Mesenchymal stem cell (in vitro differentiated cells and primary cell): ENCODE data around the gene MPPED2.

Experiments used
- DNase-seq: peaks from one replicate; pipeline ENCODE4 v3.0.0-alpha.2; 2013
- H2AFZ ChIP-seq: one replicate; pipeline ENCODE4 v1.6.1; 2013; ENCODE audit warnings: low read depth, mild to moderate bottlenecking, control low read depth, inconsistent platforms, low read length, moderate library complexity
- H2AK5ac ChIP-seq: 2 replicates; pipeline ENCODE4 v1.6.1; 2013; ENCODE audit warnings: low read length, moderate library complexity, mild to moderate bottlenecking, inconsistent platforms; ENCODE audit not compliant: severe bottlenecking
- H2BK120ac ChIP-seq: one replicate; pipeline ENCODE4 v1.6.1; 2013; ENCODE audit warnings: low read depth, mild to moderate bottlenecking, inconsistent platforms, low read length, moderate library complexity
- H2BK12ac ChIP-seq, 2 experiments: one replicate each; pipeline ENCODE4 v1.6.1; 2013; ENCODE audit warnings: inconsistent platforms in 2 of 2, low read length in 2 of 2, mild to moderate bottlenecking in 2 of 2, moderate library complexity in 2 of 2, control low read depth in 1 of 2
- H2BK15ac ChIP-seq: one replicate; pipeline ENCODE4 v1.6.1; 2013; ENCODE audit warnings: mild to moderate bottlenecking, low read depth, inconsistent platforms; ENCODE audit not compliant: poor library complexity, severe bottlenecking
- H2BK5ac ChIP-seq: 2 replicates; pipeline ENCODE4 v1.6.1; 2013; ENCODE audit warnings: low read depth, mild to moderate bottlenecking, low read length, control low read depth, inconsistent platforms; ENCODE audit not compliant: poor library complexity, severe bottlenecking
- H3K14ac ChIP-seq, 2 experiments: one replicate each; pipeline ENCODE4 v1.6.1; 2013; ENCODE audit warnings: inconsistent platforms in 2 of 2, low read length in 2 of 2, control low read depth in 1 of 2, mild to moderate bottlenecking in 1 of 2, moderate library complexity in 1 of 2
- H3K18ac ChIP-seq, 2 experiments: one replicate each; pipeline ENCODE4 v1.6.1; 2013; ENCODE audit warnings: inconsistent platforms in 2 of 2, low read length in 2 of 2, control low read depth in 1 of 2, low read depth in 1 of 2, mild to moderate bottlenecking in 1 of 2
- H3K23ac ChIP-seq, 2 experiments: one replicate each; pipeline ENCODE4 v1.6.1; 2013; ENCODE audit warnings: inconsistent platforms in 2 of 2, low read length in 2 of 2, mild to moderate bottlenecking in 2 of 2, moderate library complexity in 2 of 2, control low read depth in 1 of 2
- H3K27ac ChIP-seq: 2 replicates; pipeline ENCODE4 v1.5.1; 2013; ENCODE audit warnings: mild to moderate bottlenecking, moderate library complexity, low read length, control low read depth, inconsistent platforms; ENCODE audit not compliant: poor library complexity, severe bottlenecking
- H3K27me3 ChIP-seq, 2 experiments: 2 replicates each; pipeline versions ENCODE4 v1.6.1 to v1.7.0; 2013; ENCODE audit warnings: low read length in 2 of 2, mild to moderate bottlenecking in 2 of 2, moderate library complexity in 2 of 2, control low read depth in 1 of 2, inconsistent platforms in 1 of 2; ENCODE audit not compliant: control insufficient read depth in 1 of 2, insufficient read depth in 1 of 2
- H3K36me3 ChIP-seq, 2 experiments: 2 replicates each; pipeline versions ENCODE4 v1.6.1 to v1.7.0; 2013; ENCODE audit warnings: low read length in 2 of 2, control low read depth in 1 of 2, inconsistent platforms in 1 of 2, low read depth in 1 of 2, mild to moderate bottlenecking in 1 of 2; ENCODE audit not compliant: insufficient read depth in 2 of 2, control insufficient read depth in 1 of 2
- H3K4ac ChIP-seq, 2 experiments: one replicate each; pipeline ENCODE4 v1.6.1; 2013; ENCODE audit warnings: inconsistent platforms in 2 of 2, low read length in 2 of 2, mild to moderate bottlenecking in 2 of 2, moderate library complexity in 2 of 2, control low read depth in 1 of 2, low read depth in 1 of 2
- H3K4me1 ChIP-seq: 2 replicates; pipeline ENCODE4 v1.6.1; 2013; ENCODE audit warnings: low read depth, low read length, control low read depth; ENCODE audit not compliant: control insufficient read depth, insufficient read depth
- H3K4me2 ChIP-seq: 2 replicates; pipeline ENCODE4 v1.6.1; 2013; ENCODE audit warnings: low read length, mild to moderate bottlenecking, inconsistent platforms; ENCODE audit not compliant: poor library complexity, severe bottlenecking
- H3K4me3 ChIP-seq, 2 experiments: 2 replicates each; pipeline versions ENCODE4 v1.5.1 to v1.7.0; 2013; ENCODE audit warnings: low read length in 2 of 2, mild to moderate bottlenecking in 2 of 2, control low read depth in 1 of 2, low read depth in 1 of 2; ENCODE audit not compliant: insufficient read depth in 1 of 2
- H3K79me1 ChIP-seq: replicated peaks from 2 replicates; pipeline ENCODE4 v1.6.1; 2013; ENCODE audit warnings: mild to moderate bottlenecking, control low read depth, low read length, inconsistent platforms; ENCODE audit not compliant: poor library complexity, severe bottlenecking
- H3K9ac ChIP-seq: 2 replicates; pipeline ENCODE4 v1.7.0; 2013; ENCODE audit warnings: mild to moderate bottlenecking, low read length, moderate library complexity
- H3K9me3 ChIP-seq: 2 replicates; pipeline ENCODE4 v1.7.0; 2013; ENCODE audit warnings: mild to moderate bottlenecking, low read length; ENCODE audit not compliant: control insufficient read depth
- H4K8ac ChIP-seq: one replicate; pipeline ENCODE4 v1.6.1; 2013; ENCODE audit warnings: inconsistent platforms, mild to moderate bottlenecking, low read length, moderate library complexity
- H4K91ac ChIP-seq: one replicate; pipeline ENCODE4 v1.6.1; 2013; ENCODE audit warnings: mild to moderate bottlenecking, low read length, inconsistent platforms
- WGBS: methylation state at CpG from one replicate; pipeline ENCODE4 v1.1.7; 2013; ENCODE audit warnings: mixed read lengths; 5-methylcytosine and 5-hydroxymethylcytosine counted together

MPPED2 gene

DNA sequence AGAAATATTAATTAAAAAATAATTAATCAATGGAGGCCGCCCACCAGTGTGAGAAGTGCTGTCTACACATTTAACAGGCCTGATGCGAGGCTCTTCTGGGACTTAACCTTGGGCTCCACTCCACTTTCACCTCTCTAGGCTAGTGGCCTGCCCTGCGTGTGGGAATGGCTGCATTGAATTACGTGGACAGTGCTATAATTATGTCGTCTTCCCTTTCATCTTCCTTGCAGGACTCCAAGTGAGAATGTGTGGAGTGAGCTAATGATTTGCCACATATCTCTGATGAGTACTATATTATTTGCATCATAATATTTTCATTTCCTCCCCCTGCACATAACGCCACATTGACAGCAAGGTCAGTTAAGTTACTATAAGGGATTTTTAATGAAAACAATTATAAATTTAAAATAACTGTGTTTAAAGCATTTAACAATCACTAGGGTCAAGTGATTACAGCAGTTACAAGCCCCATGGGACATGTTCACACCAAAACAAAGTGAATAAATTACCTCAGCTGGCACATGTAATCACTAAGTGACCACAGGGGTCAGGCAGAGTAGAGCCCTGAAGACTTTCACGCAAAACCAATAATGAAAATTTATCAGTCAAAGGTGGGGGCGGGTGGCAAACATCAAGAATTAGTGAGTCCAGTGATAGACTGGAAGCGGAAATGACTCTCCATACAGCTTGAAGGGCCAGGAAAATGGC lies 63.5 kb downstream of the MPPED2 start:
- WGBS: 79% methylated on average over 8 of the region's 9 CpGs
- H2BK12ac ChIP-seq: no peak overlapping the region
- H3K9me3 ChIP-seq: no peaks in the 10 kb centered on the region
- no peak overlapping the region for H3K14ac ChIP-seq
- H3K23ac ChIP-seq: no peak overlapping the region
- H2AFZ ChIP-seq: no peak overlapping the region
- no peak overlapping the region for H3K4ac ChIP-seq
- no peaks in the 10 kb centered on the region for H3K4me1 ChIP-seq
- H3K36me3 ChIP-seq: no peaks in the 10 kb centered on the region
- H3K27ac ChIP-seq: no peak overlapping the region
- H4K8ac ChIP-seq: no peak overlapping the region
- H2BK5ac ChIP-seq: no peak overlapping the region
- H4K91ac ChIP-seq: no peak overlapping the region
- no peak overlapping the region for H3K18ac ChIP-seq
- H3K27me3 ChIP-seq: no peaks in the 10 kb centered on the region
- no peaks in the 10 kb centered on the region for H3K79me1 ChIP-seq
- no peak overlapping the region for H2BK15ac ChIP-seq
- H2BK120ac ChIP-seq: no peak overlapping the region
- no peak overlapping the region for H2AK5ac ChIP-seq
- no peak overlapping the region for H3K4me3 ChIP-seq
- H3K4me2 ChIP-seq: no peak overlapping the region
- DNase-seq: no peak
- H3K9ac ChIP-seq: no peak overlapping the region

DNA sequence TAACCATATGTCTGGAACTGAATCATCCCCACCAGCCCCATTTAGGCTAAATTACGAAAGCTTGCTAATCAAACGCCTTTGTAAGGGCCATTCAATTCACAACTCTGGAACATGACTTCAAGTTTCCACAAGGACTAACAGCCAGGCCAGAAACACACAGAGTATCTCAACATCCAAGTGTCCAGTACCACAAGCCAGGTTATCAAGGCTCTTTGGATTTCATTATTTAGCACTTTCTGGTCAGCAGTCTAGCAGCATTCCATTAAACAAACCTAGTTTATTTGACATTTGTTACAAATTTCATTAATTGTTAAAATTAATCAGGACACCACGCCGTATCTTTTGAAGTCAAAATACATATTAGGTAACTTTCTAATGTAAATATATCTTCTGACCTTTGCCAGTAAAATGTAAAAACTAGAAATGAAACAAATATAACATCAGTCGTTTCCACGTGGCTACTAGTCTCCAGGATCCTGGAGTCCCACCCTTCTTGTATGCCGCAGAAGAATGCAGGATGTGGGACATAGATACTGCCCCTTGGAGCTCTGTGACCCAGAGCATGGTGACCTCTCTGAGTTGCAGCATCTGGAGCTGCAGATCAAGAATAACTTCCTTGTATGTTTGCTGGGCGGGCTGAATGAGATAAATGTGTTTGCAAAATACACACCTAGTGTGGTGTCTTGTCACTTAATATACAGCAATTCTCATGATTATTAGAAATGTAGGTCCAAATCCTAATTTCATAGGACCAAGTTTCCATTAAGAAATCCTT lies 64.7 kb downstream of the MPPED2 start:
- no peak overlapping the region for H2BK5ac ChIP-seq

DNA sequence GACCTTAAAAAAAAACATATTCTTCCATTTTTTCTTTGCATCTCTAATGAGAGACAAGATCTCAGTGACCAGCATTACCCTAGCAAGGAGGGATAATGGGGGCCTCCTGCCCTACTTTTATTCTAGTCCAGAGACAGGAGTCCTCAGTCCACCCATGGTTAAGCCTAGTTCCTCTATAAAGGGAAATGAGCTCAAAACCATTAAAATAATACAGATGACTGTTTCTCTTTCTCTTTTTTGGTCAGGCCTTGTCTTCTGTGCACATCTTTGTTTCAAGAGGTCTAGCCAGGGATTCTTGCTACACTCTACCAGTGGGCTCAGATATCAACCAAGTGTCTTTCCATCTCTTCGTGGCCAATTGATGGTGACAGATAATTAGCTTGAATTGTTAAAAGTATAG lies 73.1 kb downstream of the MPPED2 start:
- Histone ChIP-seq H3K36me3 (no peaks in the 10 kb centered on the region), H3K14ac (no peak overlapping the region), H2BK120ac (no peak overlapping the region), H3K4ac (no peak overlapping the region), H3K4me2 (no peak overlapping the region), H2AFZ (no peak overlapping the region), H3K27me3 (no peaks in the 10 kb centered on the region), H2BK12ac (no peak overlapping the region), H3K23ac (no peak overlapping the region), H2AK5ac (no peak overlapping the region), H4K91ac (no peak overlapping the region), H3K9ac (no peak overlapping the region), H4K8ac (no peak overlapping the region), H2BK5ac (no peak overlapping the region), H3K79me1 (no peaks in the 10 kb centered on the region), H3K18ac (no peak overlapping the region), H3K27ac (no peak overlapping the region), H3K4me3 (no peak overlapping the region), H3K4me1 (no peaks in the 10 kb centered on the region), H2BK15ac (no peak overlapping the region), H3K9me3 (no peaks in the 10 kb centered on the region)
- DNase-seq: no peak
- no CpG with 5 or more reads among the region's 1 CpG for WGBS

More for the DNA sequence above, 64.7 kb downstream of the MPPED2 start:
- no peak overlapping the region for H3K9ac ChIP-seq
- H2AFZ ChIP-seq: no peak overlapping the region
- H3K9me3 ChIP-seq: no peaks in the 10 kb centered on the region
- H3K4me1 ChIP-seq: no peaks in the 10 kb centered on the region
- DNase-seq: no peak
- no peaks in the 10 kb centered on the region for H3K27me3 ChIP-seq
- no peak overlapping the region for H2AK5ac ChIP-seq
- no peak overlapping the region for H4K91ac ChIP-seq
- WGBS: 73% methylated on average over 5 of the region's 8 CpGs
- H3K23ac ChIP-seq: no peak overlapping the region
- H2BK120ac ChIP-seq: no peak overlapping the region
- H2BK15ac ChIP-seq: no peak overlapping the region
- H4K8ac ChIP-seq: no peak overlapping the region
- H3K4ac ChIP-seq: no peak overlapping the region
- no peak overlapping the region for H3K4me2 ChIP-seq
- no peak overlapping the region for H3K4me3 ChIP-seq
- H3K79me1 ChIP-seq: no peaks in the 10 kb centered on the region
- H3K36me3 ChIP-seq: no peaks in the 10 kb centered on the region
- no peak overlapping the region for H3K18ac ChIP-seq
- no peak overlapping the region for H2BK12ac ChIP-seq
- H3K14ac ChIP-seq: no peak overlapping the region
- no peak overlapping the region for H3K27ac ChIP-seq

DNA sequence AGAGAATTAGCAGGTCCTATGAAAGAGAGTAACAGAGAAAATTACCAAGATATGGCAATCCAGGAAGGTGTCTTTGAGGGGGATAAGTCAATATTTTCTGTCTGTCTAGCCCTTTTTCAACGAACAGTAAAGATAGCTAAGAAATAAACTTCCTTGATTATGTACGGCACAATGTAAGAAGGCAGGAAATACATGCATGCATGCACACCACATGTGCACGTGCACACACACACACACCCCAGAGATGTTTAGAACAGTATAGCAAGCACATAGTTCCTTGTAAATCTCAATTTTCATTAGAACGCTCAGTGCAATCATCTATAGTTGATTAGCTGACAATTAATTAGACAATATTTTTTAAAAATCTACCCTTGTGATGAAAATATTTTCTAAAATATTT lies 74.7 kb downstream of the MPPED2 start:
- Histone ChIP-seq H3K14ac (no peak overlapping the region), H4K91ac (no peak overlapping the region), H3K9me3 (no peaks in the 10 kb centered on the region), H4K8ac (no peak overlapping the region), H3K4ac (no peak overlapping the region), H3K79me1 (no peaks in the 10 kb centered on the region), H3K27ac (no peak overlapping the region), H2BK5ac (no peak overlapping the region), H2BK15ac (no peak overlapping the region), H2BK120ac (no peak overlapping the region), H3K9ac (no peak overlapping the region), H2AK5ac (no peak overlapping the region), H2AFZ (no peak overlapping the region), H3K23ac (no peak overlapping the region), H3K18ac (no peak overlapping the region), H3K27me3 (no peaks in the 10 kb centered on the region), H2BK12ac (no peak overlapping the region), H3K36me3 (no peaks in the 10 kb centered on the region), H3K4me1 (no peaks in the 10 kb centered on the region), H3K4me3 (no peak overlapping the region), H3K4me2 (no peak overlapping the region)
- 90% methylated on average over 3 of the region's 4 CpGs for WGBS
- no peak for DNase-seq
